Trophoblast cell (in vitro differentiated cells and primary cell): ENCODE results near the gene KDM5B.

ENCODE experiments used
- DNase-seq, 2 donors: peaks; one replicate each; pipeline ENCODE4 v3.0.0-alpha.2; 2016
- H2AFZ ChIP-seq: 2 replicates; pipeline ENCODE4 v1.6.1; 2013; ENCODE audit warnings: low read length, moderate library complexity, mild to moderate bottlenecking; ENCODE audit not compliant: insufficient read depth, poor library complexity
- H2AK5ac ChIP-seq: 2 replicates; pipeline ENCODE4 v1.6.1; 2013; ENCODE audit warnings: mild to moderate bottlenecking, low read length
- H2BK120ac ChIP-seq: 2 replicates; pipeline ENCODE4 v1.6.1; 2013; ENCODE audit warnings: low read length, mild to moderate bottlenecking, moderate library complexity; ENCODE audit not compliant: insufficient read depth, poor library complexity
- H2BK12ac ChIP-seq: 2 replicates; pipeline ENCODE4 v1.6.1; 2013; ENCODE audit warnings: mild to moderate bottlenecking, low read length, moderate library complexity
- H2BK5ac ChIP-seq: 2 replicates; pipeline ENCODE4 v1.6.1; 2013; ENCODE audit warnings: low read length, low read depth, moderate library complexity, mild to moderate bottlenecking; ENCODE audit not compliant: poor library complexity
- H3K14ac ChIP-seq: 2 replicates; pipeline ENCODE4 v1.6.1; 2013; ENCODE audit warnings: mild to moderate bottlenecking, low read length
- H3K18ac ChIP-seq: 2 replicates; pipeline ENCODE4 v1.6.1; 2013; ENCODE audit warnings: mild to moderate bottlenecking, low read length
- H3K23ac ChIP-seq: 2 replicates; pipeline ENCODE4 v1.6.1; 2013; ENCODE audit warnings: low read length
- H3K27ac ChIP-seq: 2 replicates; pipeline ENCODE4 v1.5.1; 2013; ENCODE audit warnings: low read depth, mild to moderate bottlenecking, inconsistent platforms, low read length, moderate library complexity
- H3K27me3 ChIP-seq: 2 replicates; pipeline ENCODE4 v1.6.1; 2013; ENCODE audit warnings: inconsistent platforms, mild to moderate bottlenecking, low read length, moderate library complexity; ENCODE audit not compliant: insufficient read depth
- H3K36me3 ChIP-seq, 2 experiments: 1 replicate in 1 of 2; 2 replicates in 1 of 2; pipeline ENCODE4 v1.6.1; 2013; ENCODE audit warnings: low read length in 2 of 2, mild to moderate bottlenecking in 2 of 2, moderate library complexity in 1 of 2; ENCODE audit not compliant: insufficient read depth in 2 of 2, control insufficient read depth in 1 of 2
- H3K4ac ChIP-seq: 2 replicates; pipeline ENCODE4 v1.6.1; 2013; ENCODE audit warnings: low read depth, mild to moderate bottlenecking, low read length, moderate library complexity
- H3K4me1 ChIP-seq, 2 experiments: 1 replicate in 1 of 2; 2 replicates in 1 of 2; pipeline ENCODE4 v1.6.1; 2013; ENCODE audit warnings: low read length in 2 of 2, mild to moderate bottlenecking in 2 of 2, moderate library complexity in 1 of 2; ENCODE audit not compliant: insufficient read depth in 2 of 2, control insufficient read depth in 1 of 2
- H3K4me2 ChIP-seq: 2 replicates; pipeline ENCODE4 v1.6.1; 2013; ENCODE audit warnings: inconsistent platforms, mild to moderate bottlenecking, low read length, moderate library complexity
- H3K4me3 ChIP-seq: 2 replicates; pipeline ENCODE4 v1.5.1; 2013; ENCODE audit warnings: mild to moderate bottlenecking, low read depth, low read length, inconsistent platforms
- H3K79me1 ChIP-seq: one replicate; pipeline ENCODE4 v1.6.1; 2013; ENCODE audit warnings: low read length
- H3K79me2 ChIP-seq: 2 replicates; pipeline ENCODE4 v1.6.1; 2013; ENCODE audit warnings: low read length, mild to moderate bottlenecking; ENCODE audit not compliant: control insufficient read depth, insufficient read depth, poor library complexity
- H3K9ac ChIP-seq: 2 replicates; pipeline ENCODE4 v1.6.1; 2013; ENCODE audit warnings: mild to moderate bottlenecking, low read length
- H3K9me3 ChIP-seq: 2 replicates; pipeline ENCODE4 v1.6.1; 2013; ENCODE audit warnings: low read depth, mild to moderate bottlenecking, control low read depth, inconsistent platforms, low read length; ENCODE audit not compliant: insufficient read depth
- H4K12ac ChIP-seq: 2 replicates; pipeline ENCODE4 v1.6.1; 2013; ENCODE audit warnings: low read depth, mild to moderate bottlenecking, low read length, moderate library complexity
- H4K8ac ChIP-seq: 2 replicates; pipeline ENCODE4 v1.6.1; 2013; ENCODE audit warnings: low read depth, mild to moderate bottlenecking, low read length, moderate library complexity
- H4K91ac ChIP-seq: one replicate; pipeline ENCODE4 v1.6.1; 2013; ENCODE audit warnings: low read depth, mild to moderate bottlenecking, low read length, moderate library complexity
- WGBS: extraction: QIAGEN DNeasy Blood & Tissue Kit; methylation state at CpG from one replicate; pipeline ENCODE4 v1.1.7; 2013; ENCODE audit warnings: missing lambda C conversion rate; ENCODE audit not compliant: insufficient read length, insufficient coverage; ENCODE audit errors: extremely low coverage; 5-methylcytosine and 5-hydroxymethylcytosine counted together

Gene KDM5B

GRCh38 chr1:202765721-202766120 is 42.5 kb downstream of the KDM5B start:
- Histone ChIP-seq H3K4me3 (no peak overlapping the region), H3K27ac (no peak overlapping the region), H2AFZ (no peak overlapping the region), H2BK120ac (no peak overlapping the region), H4K91ac (no peak overlapping the region), H3K27me3 (no peaks in the 10 kb centered on the region), H4K8ac (no peak overlapping the region), H3K4ac (no peak overlapping the region), H2BK5ac (no peak overlapping the region), H3K4me2 (no peak overlapping the region), H2BK12ac (no peak overlapping the region), H3K18ac (no peak overlapping the region), H2AK5ac (no peak overlapping the region), H3K23ac (no peak overlapping the region), H3K14ac (no peak overlapping the region), H3K4me1 (no peaks in the 10 kb centered on the region), H3K79me2 (no peaks in the 10 kb centered on the region), H3K9me3 (peaks cover 1% of the 10 kb centered on the region), H3K79me1 (no peaks in the 10 kb centered on the region), H3K36me3 (peaks cover 25 to 27% of the 10 kb centered on the region in 2 experiments), H3K9ac (no peak overlapping the region), H4K12ac (no peak overlapping the region)
- no CpG with 5 or more reads among the region's 1 CpG for WGBS
- no peak for DNase-seq

DNA sequence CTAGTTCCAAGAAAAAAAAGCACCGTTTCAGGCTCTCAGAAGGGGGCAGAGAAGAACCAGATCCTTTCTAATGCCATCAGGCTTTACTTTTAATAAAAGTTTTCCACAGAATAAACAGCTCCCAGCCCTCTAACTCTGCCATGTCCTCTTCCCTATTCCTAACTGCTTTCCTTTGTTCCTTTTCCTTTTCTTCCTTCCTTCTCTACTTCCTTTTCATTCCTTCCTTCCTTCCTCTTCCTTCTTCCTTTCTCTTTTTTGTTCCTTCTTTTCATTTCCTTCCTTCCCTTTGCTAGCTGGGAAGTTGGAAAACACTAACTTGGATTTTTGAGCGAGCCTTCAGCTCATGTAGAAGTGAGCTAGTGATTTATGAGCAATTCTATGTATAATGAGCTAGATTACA is 46.2 kb downstream of the KDM5B start:
- DNase-seq: no peak
- Histone ChIP-seq H3K9me3 (no peaks in the 10 kb centered on the region), H2BK12ac (no peak overlapping the region), H3K36me3 (peaks cover 26 to 35% of the 10 kb centered on the region in 2 experiments), H3K27ac (no peak overlapping the region), H3K79me2 (no peaks in the 10 kb centered on the region), H3K4ac (no peak overlapping the region), H2AK5ac (no peak overlapping the region), H3K27me3 (no peaks in the 10 kb centered on the region), H3K4me2 (no peak overlapping the region), H3K4me3 (no peak overlapping the region), H2BK5ac (no peak overlapping the region), H4K91ac (no peak overlapping the region), H2BK120ac (no peak overlapping the region), H3K14ac (no peak overlapping the region), H4K12ac (no peak overlapping the region), H2AFZ (no peak overlapping the region), H3K4me1 (no peaks in the 10 kb centered on the region), H3K79me1 (no peaks in the 10 kb centered on the region), H3K18ac (no peak overlapping the region), H4K8ac (no peak overlapping the region), H3K23ac (no peak overlapping the region), H3K9ac (no peak overlapping the region)
- no CpG with 5 or more reads among the region's 2 CpGs for WGBS

- Histone ChIP-seq H3K27me3 (no peaks in the 10 kb centered on the region), H2BK5ac (no peak overlapping the region), H3K79me2 (no peaks in the 10 kb centered on the region), H3K4me3 (no peak overlapping the region), H4K8ac (no peak overlapping the region), H2BK12ac (no peak overlapping the region), H4K12ac (no peak overlapping the region), H3K4me2 (no peak overlapping the region), H2AK5ac (no peak overlapping the region), H2AFZ (no peak overlapping the region), H2BK120ac (no peak overlapping the region), H3K23ac (no peak overlapping the region), H3K4ac (no peak overlapping the region), H3K27ac (no peak overlapping the region), H3K4me1 (no peaks in the 10 kb centered on the region), H3K14ac (no peak overlapping the region), H3K9ac (no peak overlapping the region), H4K91ac (no peak overlapping the region), H3K18ac (no peak overlapping the region), H3K79me1 (no peaks in the 10 kb centered on the region), H3K36me3 (peaks cover 22 to 32% of the 10 kb centered on the region in 2 experiments), H3K9me3 (no peaks in the 10 kb centered on the region)
- DNase-seq: peak in 1 of 2 donors; percentile 36
- no CpG with 5 or more reads among the region's 1 CpG for WGBS
Measured at GRCh38 chr1:202760589-202760988, 47.6 kb downstream of the KDM5B start.

GRCh38 chr1:202756391-202756790 is 51.8 kb downstream of the KDM5B start:
- H4K8ac ChIP-seq: no peak overlapping the region

More at GRCh38 chr1:202756391-202756790, 51.8 kb downstream of the KDM5B start:
- Histone ChIP-seq H4K12ac (no peak overlapping the region), H3K36me3 (peaks cover 25 to 51% of the 10 kb centered on the region in 2 experiments), H3K27me3 (no peaks in the 10 kb centered on the region), H3K27ac (no peak overlapping the region), H3K18ac (no peak overlapping the region), H3K9ac (no peak overlapping the region), H3K14ac (no peak overlapping the region), H3K23ac (no peak overlapping the region), H3K4ac (no peak overlapping the region), H3K79me1 (no peaks in the 10 kb centered on the region), H3K4me2 (no peak overlapping the region), H4K91ac (no peak overlapping the region), H3K4me1 (no peaks in the 10 kb centered on the region), H2BK120ac (no peak overlapping the region), H2AFZ (no peak overlapping the region), H3K9me3 (no peaks in the 10 kb centered on the region), H3K79me2 (no peaks in the 10 kb centered on the region), H3K4me3 (no peak overlapping the region), H2BK12ac (no peak overlapping the region), H2AK5ac (no peak overlapping the region), H2BK5ac (no peak overlapping the region)
- WGBS: no CpG with 5 or more reads among the region's 2 CpGs
- no peak for DNase-seq
